ENCODE measurements around the gene ZBTB42. TPM values are rescaled to one million over a fixed set of nuclear protein-coding genes. Genes with fewer than 3 reads are reported as not detected.

The ZBTB42 gene
- total RNA-seq, 4 donors from 2014 or later = 5.9 to 24.3 (median 11.7) TPM

DNA sequence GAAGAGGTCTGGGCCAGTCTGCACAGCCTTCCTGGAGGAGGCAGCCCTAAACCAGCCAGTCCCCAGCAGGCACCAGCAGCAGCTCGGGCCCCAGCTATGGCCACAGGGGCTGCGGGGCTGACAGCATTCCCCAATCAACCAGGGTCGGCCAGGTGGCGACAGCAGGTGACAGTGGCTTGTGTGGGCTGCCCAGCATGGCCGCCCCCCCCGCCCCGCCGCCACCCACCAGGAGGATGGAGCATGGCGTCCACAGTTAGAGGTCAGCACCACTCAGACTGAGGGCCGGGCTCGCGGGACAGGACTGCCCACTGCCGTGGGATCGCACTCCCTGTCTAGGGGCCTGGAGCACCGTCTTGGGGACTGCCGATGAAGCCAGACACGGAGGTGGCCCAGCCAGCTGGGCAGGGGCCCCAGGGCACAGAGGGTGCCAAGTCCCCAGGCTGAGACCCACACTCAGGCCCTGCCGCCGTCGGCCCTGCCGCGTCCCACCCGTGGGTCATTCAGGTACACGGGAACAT lies 20.3 kb upstream of the ZBTB42 start:
- 90% methylated on average over 11 of the region's 24 CpGs; no CpG with 5 or more reads in 1 of the 2 donors for WGBS, 2 donors (ENCODE audit: low coverage in 1 of 2)
- Histone ChIP-seq H3K4me1 (no peaks in the 10 kb centered on the region), H3K36me3 (no peaks in the 10 kb centered on the region)

DNA sequence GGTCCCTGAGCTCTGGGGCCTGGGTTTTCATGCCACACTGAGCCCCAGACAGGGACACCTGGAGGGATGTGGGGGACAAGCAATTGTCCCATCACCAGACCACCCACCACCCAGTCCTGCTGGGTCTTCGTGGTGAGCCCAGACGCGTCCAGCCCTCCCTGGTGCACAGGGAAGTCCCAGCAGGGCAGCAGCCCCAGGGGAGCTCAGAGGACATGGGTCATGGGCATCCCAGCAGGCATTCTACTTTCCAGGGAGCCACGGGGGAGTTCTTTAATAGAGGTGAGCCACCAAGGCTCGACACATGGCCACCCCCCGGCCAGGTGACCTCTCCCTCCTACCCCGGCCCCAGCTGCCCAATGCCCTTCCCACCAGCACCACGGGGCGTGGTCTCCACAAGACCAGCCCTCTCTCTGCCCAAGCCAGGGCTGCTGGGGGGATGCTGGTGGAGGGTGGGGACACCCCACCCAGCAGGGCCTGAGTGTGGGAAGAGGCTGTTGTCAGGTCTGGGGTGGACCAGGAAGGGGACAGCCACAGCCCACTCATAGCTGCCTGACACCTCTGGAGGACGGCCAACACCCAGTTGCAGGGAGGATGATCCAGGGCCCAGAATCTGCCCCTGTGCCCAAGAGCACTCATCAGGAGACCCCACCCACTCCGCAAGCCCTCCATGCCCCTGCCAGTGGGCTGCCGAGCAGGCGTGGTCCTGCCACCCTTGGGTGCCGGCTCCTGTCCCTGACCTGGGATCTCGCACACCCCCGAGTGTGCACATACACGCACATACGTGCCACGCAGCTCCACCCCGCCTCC lies 19.4 kb upstream of the ZBTB42 start:
- DNase-seq = no peak
- no peak overlapping the region for H3K4me3 ChIP-seq
- in situ Hi-C loops (cut with MboI; ENCODE audit: low pct_ligation_motif_present in 1 of 4, low pct_unique_long_range_greater_than_20kb in 1 of 4, low sequenced_read_pairs in 3 of 4) (no loop called here), intact Hi-C loops (cut with DNase I; ENCODE audit: low total_unique reads) (no loop called here)
- H3K27ac ChIP-seq = no peak overlapping the region
- H3K27me3 ChIP-seq = no peaks in the 10 kb centered on the region
- 92 to 100% methylated on average over 1 to 17 of the region's 20 CpGs for WGBS, 2 donors (ENCODE audit: low coverage in 1 of 2)
- no peaks in the 10 kb centered on the region for H3K36me3 ChIP-seq
- H3K9me3 ChIP-seq = no peaks in the 10 kb centered on the region
- no peaks in the 10 kb centered on the region for H3K4me1 ChIP-seq
- TF ChIP-seq, protein P1, sequence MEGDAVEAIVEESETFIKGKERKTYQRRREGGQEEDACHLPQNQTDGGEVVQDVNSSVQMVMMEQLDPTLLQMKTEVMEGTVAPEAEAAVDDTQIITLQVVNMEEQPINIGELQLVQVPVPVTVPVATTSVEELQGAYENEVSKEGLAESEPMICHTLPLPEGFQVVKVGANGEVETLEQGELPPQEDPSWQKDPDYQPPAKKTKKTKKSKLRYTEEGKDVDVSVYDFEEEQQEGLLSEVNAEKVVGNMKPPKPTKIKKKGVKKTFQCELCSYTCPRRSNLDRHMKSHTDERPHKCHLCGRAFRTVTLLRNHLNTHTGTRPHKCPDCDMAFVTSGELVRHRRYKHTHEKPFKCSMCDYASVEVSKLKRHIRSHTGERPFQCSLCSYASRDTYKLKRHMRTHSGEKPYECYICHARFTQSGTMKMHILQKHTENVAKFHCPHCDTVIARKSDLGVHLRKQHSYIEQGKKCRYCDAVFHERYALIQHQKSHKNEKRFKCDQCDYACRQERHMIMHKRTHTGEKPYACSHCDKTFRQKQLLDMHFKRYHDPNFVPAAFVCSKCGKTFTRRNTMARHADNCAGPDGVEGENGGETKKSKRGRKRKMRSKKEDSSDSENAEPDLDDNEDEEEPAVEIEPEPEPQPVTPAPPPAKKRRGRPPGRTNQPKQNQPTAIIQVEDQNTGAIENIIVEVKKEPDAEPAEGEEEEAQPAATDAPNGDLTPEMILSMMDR (IDR thresholded peaks at IDR 0.05) = no peak
- no peak for TF ChIP-seq POLR2A (IDR thresholded peaks at IDR 0.05)

More for the DNA sequence above, 20.3 kb upstream of the ZBTB42 start:
- Histone ChIP-seq H3K9me3 (no peaks in the 10 kb centered on the region), H3K27ac (no peak overlapping the region), H3K4me3 (no peak overlapping the region), H3K27me3 (no peaks in the 10 kb centered on the region)
- intact Hi-C loops (cut with DNase I; ENCODE audit: low total_unique reads) = no loop called here
- in situ Hi-C loops (cut with MboI; ENCODE audit: low pct_ligation_motif_present in 1 of 4, low pct_unique_long_range_greater_than_20kb in 1 of 4, low sequenced_read_pairs in 3 of 4) = no loop called here
- no peak for DNase-seq
- no peak for TF ChIP-seq POLR2A (IDR thresholded peaks at IDR 0.05)
- no peak for TF ChIP-seq EP300 (IDR thresholded peaks at IDR 0.05; ENCODE audit: low read depth)
- TF ChIP-seq, protein P1 (IDR thresholded peaks at IDR 0.05) = no peak
- no peak for TF ChIP-seq POLR2AphosphoS5 (IDR thresholded peaks at IDR 0.05)

DNA sequence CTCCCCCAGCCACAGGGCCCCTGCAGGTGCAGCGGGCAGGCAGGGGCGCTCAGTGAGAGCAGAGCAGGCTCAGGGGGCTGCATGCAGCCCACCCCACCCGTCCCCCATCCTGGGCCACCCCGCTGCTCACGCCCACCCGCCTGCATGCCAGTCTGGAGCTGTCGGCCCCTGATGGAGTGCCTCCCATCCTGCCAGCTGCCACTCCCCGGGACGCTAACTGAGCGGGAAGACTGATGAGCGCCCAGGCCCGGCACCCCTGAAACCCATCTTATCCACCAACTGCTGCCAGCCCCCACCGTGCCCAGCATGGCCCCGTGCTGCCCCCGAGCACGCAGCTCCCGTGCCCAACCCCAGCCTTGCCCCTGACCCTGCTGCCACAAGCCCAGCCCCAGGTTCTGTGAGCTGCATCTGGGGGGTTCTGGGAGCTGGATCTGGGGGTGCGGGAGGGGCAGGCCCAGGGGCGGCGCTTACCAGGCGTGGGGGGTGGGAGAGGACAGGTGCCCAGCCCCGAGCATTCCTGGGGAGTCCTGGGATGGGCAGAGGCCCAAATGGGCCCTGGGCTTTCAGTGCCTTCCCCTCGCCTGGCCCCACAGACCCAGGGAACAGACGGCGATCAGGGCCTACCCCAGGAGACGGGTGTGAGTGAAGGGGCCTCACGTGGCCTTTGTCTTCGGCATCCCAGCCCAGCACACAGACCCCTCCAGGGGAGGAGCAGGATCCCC lies 18.7 kb upstream of the ZBTB42 start:
- WGBS, 2 donors (ENCODE audit: low coverage in 1 of 2) = 88% methylated on average over 17 of the region's 28 CpGs; no CpG with 5 or more reads in 1 of the 2 donors
- intact Hi-C loops (cut with DNase I; ENCODE audit: low total_unique reads) (no loop called here), in situ Hi-C loops (cut with MboI; ENCODE audit: low pct_ligation_motif_present in 1 of 4, low pct_unique_long_range_greater_than_20kb in 1 of 4, low sequenced_read_pairs in 3 of 4) (no loop called here)
- no peak for DNase-seq
- Histone ChIP-seq H3K36me3 (no peaks in the 10 kb centered on the region), H3K9me3 (no peaks in the 10 kb centered on the region), H3K27ac (no peak overlapping the region), H3K4me1 (peaks cover 0 to 7% (median 1%) of the 10 kb centered on the region in 4 donors), H3K27me3 (no peaks in the 10 kb centered on the region), H3K4me3 (no peak overlapping the region)
- TF ChIP-seq POLR2AphosphoS5 (IDR thresholded peaks at IDR 0.05) (no peak), EP300 (IDR thresholded peaks at IDR 0.05; ENCODE audit: low read depth) (no peak), POLR2A (IDR thresholded peaks at IDR 0.05) (no peak)
- TF ChIP-seq, protein P1 (IDR thresholded peaks at IDR 0.05) = no peak

DNA sequence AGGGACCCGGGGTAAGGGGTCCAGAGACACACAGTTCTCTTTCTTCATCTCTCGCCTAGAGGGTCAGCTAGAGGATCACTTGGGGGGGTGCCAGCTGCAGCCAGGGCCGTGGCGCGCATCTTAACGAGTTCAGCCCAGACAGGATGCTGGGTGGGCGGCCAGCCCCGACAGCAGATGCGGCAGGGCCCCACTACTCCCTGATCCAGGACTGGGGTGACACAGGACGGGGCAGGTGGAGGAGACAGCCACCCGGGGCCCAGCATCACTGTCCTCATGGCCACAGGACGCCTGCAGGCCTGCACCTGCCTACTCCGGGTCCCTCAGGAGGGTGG lies 18.1 kb upstream of the ZBTB42 start:
- H3K4me1 ChIP-seq = peaks cover 0 to 9% (median 2%) of the 10 kb centered on the region in 4 donors
- TF ChIP-seq POLR2AphosphoS5 (IDR thresholded peaks at IDR 0.05) = no peak
- no peak for TF ChIP-seq EP300 (IDR thresholded peaks at IDR 0.05; ENCODE audit: low read depth)
- TF ChIP-seq, protein P1 (IDR thresholded peaks at IDR 0.05) = no peak
- TF ChIP-seq POLR2A (IDR thresholded peaks at IDR 0.05) = no peak
- intact Hi-C loops (cut with DNase I; ENCODE audit: low total_unique reads) = no loop called here

More for the DNA sequence above, 18.1 kb upstream of the ZBTB42 start:
- Histone ChIP-seq H3K27ac (no peak overlapping the region), H3K9me3 (no peaks in the 10 kb centered on the region), H3K4me3 (no peak overlapping the region), H3K27me3 (no peaks in the 10 kb centered on the region), H3K36me3 (no peaks in the 10 kb centered on the region)
- 80% methylated on average over 11 of the region's 13 CpGs; no CpG with 5 or more reads in 1 of the 2 donors for WGBS, 2 donors (ENCODE audit: low coverage in 1 of 2)
- in situ Hi-C loops (cut with MboI; ENCODE audit: low pct_ligation_motif_present in 1 of 4, low pct_unique_long_range_greater_than_20kb in 1 of 4, low sequenced_read_pairs in 3 of 4) = no loop called here
- DNase-seq = no peak

Data from transverse colon (tissue), 4 donors.